Adrenal gland (tissue), 12 donors: Measurements from ENCODE around the gene RAI2. TPM values are rescaled to one million over a fixed set of nuclear protein-coding genes. Genes with fewer than 3 reads are reported as not detected.

ENCODE experiments used
- DNase-seq, 7 donors: peaks; one replicate each; pipeline ENCODE4 v3.0.0-alpha.2; 2019 to 2020
- H3K27ac ChIP-seq, 5 donors: fragments of 200-600 bp; sonication (generic) in 4 of 5; 1 replicate in 3 of 5; 2 replicates in 2 of 5; pipeline versions ENCODE4 v1.5.1 to v1.8.0; 2016 to 2020; ENCODE audit warnings: mild to moderate bottlenecking in 1 of 5
- H3K27me3 ChIP-seq: fragments of 200-600 bp; 2 replicates; pipeline ENCODE4 v1.8.0; 2021
- H3K36me3 ChIP-seq, 2 donors: fragments of 200-600 bp; replicated peaks in 1 of 2; 1 replicate in 1 of 2; 2 replicates in 1 of 2; pipeline versions ENCODE4 v1.5.1 to v1.8.0; 2018 to 2022
- H3K4me1 ChIP-seq, 2 donors: fragments of 200-600 bp; replicated peaks in 1 of 2; 1 replicate in 1 of 2; 2 replicates in 1 of 2; pipeline versions ENCODE4 v1.5.1 to v1.8.0; 2018 to 2021
- H3K4me3 ChIP-seq, 4 donors: fragments of 200-600 bp; sonication (generic) in 3 of 4; one replicate each; pipeline ENCODE4 v1.5.1; 2016 to 2018
- H3K9me3 ChIP-seq, 3 donors: fragments of 200-600 bp; sonication (generic) in 1 of 3; replicated peaks in 1 of 3; 1 replicate in 2 of 3; 2 replicates in 1 of 3; pipeline versions ENCODE4 v1.5.1 to v1.8.0; 2016 to 2021
- POLR2A ChIP-seq, 2 donors: fragments of 450-650 bp; IDR thresholded peaks; one replicate each; pipeline ENCODE4 v1.6.1; 2017; ENCODE audit warnings: antibody characterized with exemption in 2 of 2, mild to moderate bottlenecking in 2 of 2, moderate library complexity in 1 of 2
- WGBS, 4 donors: extraction: QIAGEN DNeasy Blood & Tissue Kit in 2 of 4; methylation state at CpG; one replicate each; pipeline versions ENCODE4 v1.1.5 to v1.1.7; 2013 to 2017; 5-methylcytosine and 5-hydroxymethylcytosine counted together
- intact Hi-C, 2 donors: fragments of 100-400 bp; cut with DNase I; formaldehyde crosslinking; loops; one replicate each; pipeline versions ENCODE4 v1.14.1 to v1.15.0; 2022 to 2023
- polyA plus RNA-seq, 3 donors: library from polyadenylated mRNA; stranded (reverse); fragments of 200-250 nt in 2 of 3; fragments of 350-450 nt in 1 of 3; fragmentation: Illumina TruSeq in 1 of 3; extraction: RNeasy Lipid Tissue Mini Kit (QIAGEN cat#74804) in 1 of 3; gene quantifications; one replicate each; pipeline ENCODE4 v1.2.3, GENCODE V29; 2013 to 2014
- total RNA-seq, 9 donors: library from RNA; depleted of rRNA in 4 of 9; stranded (reverse); fragments of >200 nt in 4 of 9; fragments of 120-200 nt in 1 of 9; fragmentation: NEBNext Ultra II Directional in 1 of 9; extraction: Animal tissue kit (Norgen Biotek cat#: 25700) in 1 of 9; gene quantifications; one replicate each; pipeline versions ENCODE4 v1.1.0 to v1.2.4, GENCODE V29; 2013 to 2023
- TF ChIP-seq, protein P1 (sequence below), 6 experiments: fragments of 450-650 bp in 4 of 6; fragments of 200-600 bp in 2 of 6; sonication (generic) in 1 of 6; IDR thresholded peaks; 1 replicate in 5 of 6; 2 replicates in 1 of 6; pipeline versions ENCODE4 v1.5.1 to v1.8.0; 2016 to 2021; ENCODE audit warnings: antibody characterized with exemption in 6 of 6, mild to moderate bottlenecking in 2 of 6, moderate library complexity in 1 of 6
- donor health status: healthy with polysubstance abuse.
- donor health status: Bipolar disorder and iron deficiency.
- donor health status: DM: yes; HTN: yes; CAD: no.
- donor health status: DM: no; HTN: no; CAD: no.
- donor health status: DM: no; HTN: no; CAD: no.
- donor health status: DM: yes; HTN: yes; CAD: no.

Gene RAI2
- total and polyA plus RNA-seq, 12 donors, result 0.39 to 26.9 (median 15.0) TPM

DNA sequence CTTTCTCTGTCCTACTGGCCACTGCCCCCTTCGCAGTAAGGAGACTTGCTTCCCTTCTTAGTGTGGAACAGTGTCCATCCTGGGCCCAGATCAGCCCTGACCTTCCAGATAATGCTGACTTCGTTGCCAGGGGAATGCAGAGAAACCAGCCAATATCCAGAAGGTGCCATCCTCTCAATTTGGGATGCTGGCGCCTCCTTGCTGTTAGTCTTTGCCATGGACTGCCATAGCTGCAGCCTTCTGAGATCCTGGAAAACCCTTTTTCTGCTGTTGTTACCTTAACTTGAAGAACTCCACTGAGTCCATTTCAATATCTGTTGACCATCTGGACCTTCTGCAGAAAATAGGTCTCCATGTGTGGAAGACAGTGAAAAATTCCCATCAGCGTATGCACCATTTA lies 21.8 kb downstream of the RAI2 start:
- no peaks in the 10 kb centered on the region for H3K27me3 ChIP-seq
- no peak overlapping the region for H3K4me3 ChIP-seq
- no peaks in the 10 kb centered on the region for H3K36me3 ChIP-seq
- peaks cover 0 to 7% of the 10 kb centered on the region in 2 donors for H3K4me1 ChIP-seq
- H3K27ac ChIP-seq, result no peak overlapping the region
- no peak for TF ChIP-seq POLR2A (IDR thresholded peaks at IDR 0.05)
- TF ChIP-seq, protein P1, sequence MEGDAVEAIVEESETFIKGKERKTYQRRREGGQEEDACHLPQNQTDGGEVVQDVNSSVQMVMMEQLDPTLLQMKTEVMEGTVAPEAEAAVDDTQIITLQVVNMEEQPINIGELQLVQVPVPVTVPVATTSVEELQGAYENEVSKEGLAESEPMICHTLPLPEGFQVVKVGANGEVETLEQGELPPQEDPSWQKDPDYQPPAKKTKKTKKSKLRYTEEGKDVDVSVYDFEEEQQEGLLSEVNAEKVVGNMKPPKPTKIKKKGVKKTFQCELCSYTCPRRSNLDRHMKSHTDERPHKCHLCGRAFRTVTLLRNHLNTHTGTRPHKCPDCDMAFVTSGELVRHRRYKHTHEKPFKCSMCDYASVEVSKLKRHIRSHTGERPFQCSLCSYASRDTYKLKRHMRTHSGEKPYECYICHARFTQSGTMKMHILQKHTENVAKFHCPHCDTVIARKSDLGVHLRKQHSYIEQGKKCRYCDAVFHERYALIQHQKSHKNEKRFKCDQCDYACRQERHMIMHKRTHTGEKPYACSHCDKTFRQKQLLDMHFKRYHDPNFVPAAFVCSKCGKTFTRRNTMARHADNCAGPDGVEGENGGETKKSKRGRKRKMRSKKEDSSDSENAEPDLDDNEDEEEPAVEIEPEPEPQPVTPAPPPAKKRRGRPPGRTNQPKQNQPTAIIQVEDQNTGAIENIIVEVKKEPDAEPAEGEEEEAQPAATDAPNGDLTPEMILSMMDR (IDR thresholded peaks at IDR 0.05), result peak in 2 of 6 experiments; percentile 24 to 25
- intact Hi-C loops, result no loop called here
- 50 to 90% (median 69%) methylated on average over 2 to 4 of the region's 4 CpGs for WGBS, 4 donors
- H3K9me3 ChIP-seq, result no peaks in the 10 kb centered on the region
- no peak for DNase-seq

DNA sequence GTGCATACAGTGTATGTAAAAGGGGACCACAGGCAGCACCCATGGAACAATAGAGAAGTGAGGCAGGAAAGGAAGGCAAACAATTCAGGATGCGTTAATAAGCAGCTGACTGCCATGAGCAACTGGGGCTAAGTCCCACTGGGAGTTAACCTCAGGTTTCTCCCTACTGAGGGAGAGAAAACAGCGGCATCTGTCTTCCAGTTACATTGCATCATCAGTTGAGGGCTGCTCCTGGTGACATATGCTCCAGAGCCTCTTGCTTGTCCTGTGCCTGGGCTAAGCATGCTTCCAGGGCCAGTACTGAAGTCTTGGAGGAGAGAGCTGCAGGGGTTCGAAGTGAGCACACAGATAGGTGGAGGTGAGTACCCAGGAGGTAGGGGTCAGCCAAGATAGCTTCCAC lies 24.3 kb downstream of the RAI2 start:
- Histone ChIP-seq H3K27ac (no peak overlapping the region), H3K4me1 (peaks cover 2 to 3% of the 10 kb centered on the region in 2 donors), H3K4me3 (no peak overlapping the region), H3K36me3 (no peaks in the 10 kb centered on the region), H3K27me3 (no peaks in the 10 kb centered on the region), H3K9me3 (no peaks in the 10 kb centered on the region)
- TF ChIP-seq, protein P1 (IDR thresholded peaks at IDR 0.05), result no peak
- TF ChIP-seq POLR2A (IDR thresholded peaks at IDR 0.05), result no peak
- 50 to 87% (median 68%) methylated on average over 3 of the region's 3 CpGs for WGBS, 4 donors
- DNase-seq, result no peak
- intact Hi-C loops, result no loop called here

DNA sequence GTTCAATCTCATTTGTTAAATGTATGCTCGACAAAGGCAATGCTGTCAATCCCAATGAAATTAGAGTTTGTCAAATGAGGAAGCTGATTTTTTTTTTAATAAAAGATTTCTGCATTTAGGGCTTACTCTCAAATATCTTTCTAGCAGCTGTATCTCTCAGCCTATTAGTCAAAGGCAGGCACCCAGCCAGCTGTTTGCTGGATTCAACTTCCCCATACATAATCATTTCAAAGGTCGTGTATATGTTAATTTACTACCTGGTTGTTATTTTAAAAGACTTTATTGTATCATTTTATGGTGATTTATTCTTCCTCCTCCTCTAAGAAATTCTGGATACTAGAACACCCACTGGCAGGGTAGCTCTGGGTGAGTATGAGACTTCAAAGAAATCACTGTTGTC lies 27.1 kb downstream of the RAI2 start:
- Histone ChIP-seq H3K27ac (no peak overlapping the region), H3K4me3 (no peak overlapping the region), H3K4me1 (peaks cover 10 to 24% of the 10 kb centered on the region in 2 donors), H3K27me3 (no peaks in the 10 kb centered on the region), H3K36me3 (no peaks in the 10 kb centered on the region), H3K9me3 (no peaks in the 10 kb centered on the region)
- 30 to 41% (median 35%) methylated on average over 2 of the region's 2 CpGs for WGBS, 4 donors
- TF ChIP-seq POLR2A (IDR thresholded peaks at IDR 0.05), result no peak
- TF ChIP-seq, protein P1 (IDR thresholded peaks at IDR 0.05), result no peak
- intact Hi-C loops, result no loop called here
- DNase-seq, result no peak

DNA sequence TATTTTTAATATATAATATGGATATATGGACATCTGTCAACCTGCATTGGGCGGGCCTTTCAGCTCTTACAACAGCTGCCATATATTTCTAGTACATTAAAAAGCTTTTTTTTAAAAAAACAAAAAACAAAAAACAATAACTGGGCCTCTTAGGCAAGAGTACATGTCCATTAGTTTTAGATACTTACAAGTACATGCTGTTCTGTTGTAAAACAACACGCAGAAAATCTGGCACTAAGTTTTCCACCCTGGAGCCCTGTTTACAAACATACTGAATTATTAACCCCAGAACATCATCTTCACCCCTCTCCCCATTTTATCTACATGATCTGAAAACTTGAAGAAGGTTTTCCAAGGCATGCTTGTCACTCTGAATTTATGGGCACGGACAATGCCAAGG lies 29.8 kb downstream of the RAI2 start:
- TF ChIP-seq, protein P1 (IDR thresholded peaks at IDR 0.05), result no peak
- TF ChIP-seq POLR2A (IDR thresholded peaks at IDR 0.05), result no peak
- H3K4me3 ChIP-seq, result no peak overlapping the region
- WGBS, 4 donors, result 40 to 51% (median 49%) methylated on average over 3 of the region's 3 CpGs
- no peaks in the 10 kb centered on the region for H3K9me3 ChIP-seq
- intact Hi-C loops, result no loop called here
- DNase-seq, result no peak
- H3K36me3 ChIP-seq, result no peaks in the 10 kb centered on the region
- peak overlapping the region in 2 of 5 donors; percentile 42 to 50 for H3K27ac ChIP-seq
- H3K27me3 ChIP-seq, result no peaks in the 10 kb centered on the region
- H3K4me1 ChIP-seq, result peaks cover 10 to 24% of the 10 kb centered on the region in 2 donors
